ENCODE data around the gene SGMS1.

DNA sequence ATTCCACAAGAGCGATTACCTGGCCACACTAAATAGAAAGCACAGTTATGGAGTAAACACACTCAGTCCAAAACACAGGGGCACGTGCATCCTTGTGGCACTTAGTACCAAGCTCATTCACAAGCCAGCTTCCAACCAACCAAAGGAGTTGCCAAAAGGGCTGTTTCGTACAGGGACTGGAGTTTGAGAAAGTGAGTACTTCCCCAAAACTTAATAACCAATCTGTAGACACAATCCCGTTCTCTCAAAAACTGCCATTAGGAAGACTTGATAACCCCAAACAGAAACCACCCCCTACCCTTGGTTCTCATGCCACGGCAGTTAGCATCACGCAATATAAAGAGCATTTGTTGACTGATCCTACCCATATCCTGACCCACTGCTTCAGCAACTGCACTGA lies 206.3 kb downstream of the SGMS1 start:
- TF ChIP-seq, protein P1, sequence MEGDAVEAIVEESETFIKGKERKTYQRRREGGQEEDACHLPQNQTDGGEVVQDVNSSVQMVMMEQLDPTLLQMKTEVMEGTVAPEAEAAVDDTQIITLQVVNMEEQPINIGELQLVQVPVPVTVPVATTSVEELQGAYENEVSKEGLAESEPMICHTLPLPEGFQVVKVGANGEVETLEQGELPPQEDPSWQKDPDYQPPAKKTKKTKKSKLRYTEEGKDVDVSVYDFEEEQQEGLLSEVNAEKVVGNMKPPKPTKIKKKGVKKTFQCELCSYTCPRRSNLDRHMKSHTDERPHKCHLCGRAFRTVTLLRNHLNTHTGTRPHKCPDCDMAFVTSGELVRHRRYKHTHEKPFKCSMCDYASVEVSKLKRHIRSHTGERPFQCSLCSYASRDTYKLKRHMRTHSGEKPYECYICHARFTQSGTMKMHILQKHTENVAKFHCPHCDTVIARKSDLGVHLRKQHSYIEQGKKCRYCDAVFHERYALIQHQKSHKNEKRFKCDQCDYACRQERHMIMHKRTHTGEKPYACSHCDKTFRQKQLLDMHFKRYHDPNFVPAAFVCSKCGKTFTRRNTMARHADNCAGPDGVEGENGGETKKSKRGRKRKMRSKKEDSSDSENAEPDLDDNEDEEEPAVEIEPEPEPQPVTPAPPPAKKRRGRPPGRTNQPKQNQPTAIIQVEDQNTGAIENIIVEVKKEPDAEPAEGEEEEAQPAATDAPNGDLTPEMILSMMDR (IDR thresholded peaks at IDR 0.05): no peak
- TF ChIP-seq POLR2A (IDR thresholded peaks at IDR 0.05): no peak
